Measurements from ENCODE around the gene ABHD1.

DNA sequence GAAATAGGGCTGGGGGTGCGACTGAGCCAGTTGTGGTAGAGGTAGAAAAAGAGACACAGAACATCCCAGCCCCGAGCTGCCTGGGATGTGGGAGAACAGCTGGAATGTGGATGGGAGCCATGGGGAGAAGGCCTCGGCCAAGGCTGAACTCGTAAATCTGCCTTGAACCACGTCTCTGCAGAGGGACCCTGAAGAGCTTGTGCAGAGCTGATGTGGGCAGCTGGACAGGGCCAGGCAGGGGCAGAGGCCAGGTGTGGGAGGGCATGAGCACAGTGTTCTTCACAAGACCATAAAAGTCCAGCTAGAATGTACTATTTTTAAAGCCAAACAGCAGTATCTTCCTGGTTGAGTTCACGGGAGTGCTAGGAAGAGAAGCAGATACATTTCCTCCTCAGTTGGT lies 30.9 kb downstream of the ABHD1 start:
- TF ChIP-seq, protein P1, sequence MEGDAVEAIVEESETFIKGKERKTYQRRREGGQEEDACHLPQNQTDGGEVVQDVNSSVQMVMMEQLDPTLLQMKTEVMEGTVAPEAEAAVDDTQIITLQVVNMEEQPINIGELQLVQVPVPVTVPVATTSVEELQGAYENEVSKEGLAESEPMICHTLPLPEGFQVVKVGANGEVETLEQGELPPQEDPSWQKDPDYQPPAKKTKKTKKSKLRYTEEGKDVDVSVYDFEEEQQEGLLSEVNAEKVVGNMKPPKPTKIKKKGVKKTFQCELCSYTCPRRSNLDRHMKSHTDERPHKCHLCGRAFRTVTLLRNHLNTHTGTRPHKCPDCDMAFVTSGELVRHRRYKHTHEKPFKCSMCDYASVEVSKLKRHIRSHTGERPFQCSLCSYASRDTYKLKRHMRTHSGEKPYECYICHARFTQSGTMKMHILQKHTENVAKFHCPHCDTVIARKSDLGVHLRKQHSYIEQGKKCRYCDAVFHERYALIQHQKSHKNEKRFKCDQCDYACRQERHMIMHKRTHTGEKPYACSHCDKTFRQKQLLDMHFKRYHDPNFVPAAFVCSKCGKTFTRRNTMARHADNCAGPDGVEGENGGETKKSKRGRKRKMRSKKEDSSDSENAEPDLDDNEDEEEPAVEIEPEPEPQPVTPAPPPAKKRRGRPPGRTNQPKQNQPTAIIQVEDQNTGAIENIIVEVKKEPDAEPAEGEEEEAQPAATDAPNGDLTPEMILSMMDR (IDR thresholded peaks at IDR 0.05): no peak
- no peak for TF ChIP-seq POLR2A (IDR thresholded peaks at IDR 0.05)
